OCI-LY3 (cell line): ENCODE measurements around the gene ARPIN.

Experiments
- EZH2phosphoT487 ChIP-seq: fragments of 200-600 bp; shearing (Covaris generic); IDR thresholded peaks from 2 replicates; pipeline ENCODE4 v1.6.1; 2018; ENCODE audit warnings: antibody characterized with exemption, mixed run types, low read depth
- TF ChIP-seq, protein P1 (sequence below): fragments of 200-600, 300-600 bp; sonication (generic); IDR thresholded peaks from 2 replicates; pipeline ENCODE4 v1.5.1; 2014; ENCODE audit warnings: antibody characterized with exemption, low read length, low read depth

DNA sequence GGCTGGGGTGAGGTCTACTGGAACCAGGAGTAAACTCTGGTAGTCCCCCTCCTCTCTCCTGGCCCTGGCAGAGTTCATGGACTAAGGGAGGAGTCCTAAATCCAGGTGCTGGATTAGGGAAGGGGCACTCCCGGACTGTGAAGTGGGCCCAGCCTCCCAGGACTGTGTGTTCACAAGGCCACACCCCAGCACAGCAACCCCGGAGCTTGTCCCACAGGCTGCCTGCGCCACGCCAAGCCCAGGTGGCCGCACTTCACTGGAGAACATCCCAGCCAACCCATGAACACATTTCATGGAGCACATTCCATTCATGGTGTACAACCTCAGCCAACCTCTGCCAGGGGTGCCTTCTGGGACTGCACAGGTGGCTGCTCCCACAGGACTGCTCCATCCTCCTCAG, 8.2 kb downstream of the ARPIN start:
- TF ChIP-seq, protein P1, sequence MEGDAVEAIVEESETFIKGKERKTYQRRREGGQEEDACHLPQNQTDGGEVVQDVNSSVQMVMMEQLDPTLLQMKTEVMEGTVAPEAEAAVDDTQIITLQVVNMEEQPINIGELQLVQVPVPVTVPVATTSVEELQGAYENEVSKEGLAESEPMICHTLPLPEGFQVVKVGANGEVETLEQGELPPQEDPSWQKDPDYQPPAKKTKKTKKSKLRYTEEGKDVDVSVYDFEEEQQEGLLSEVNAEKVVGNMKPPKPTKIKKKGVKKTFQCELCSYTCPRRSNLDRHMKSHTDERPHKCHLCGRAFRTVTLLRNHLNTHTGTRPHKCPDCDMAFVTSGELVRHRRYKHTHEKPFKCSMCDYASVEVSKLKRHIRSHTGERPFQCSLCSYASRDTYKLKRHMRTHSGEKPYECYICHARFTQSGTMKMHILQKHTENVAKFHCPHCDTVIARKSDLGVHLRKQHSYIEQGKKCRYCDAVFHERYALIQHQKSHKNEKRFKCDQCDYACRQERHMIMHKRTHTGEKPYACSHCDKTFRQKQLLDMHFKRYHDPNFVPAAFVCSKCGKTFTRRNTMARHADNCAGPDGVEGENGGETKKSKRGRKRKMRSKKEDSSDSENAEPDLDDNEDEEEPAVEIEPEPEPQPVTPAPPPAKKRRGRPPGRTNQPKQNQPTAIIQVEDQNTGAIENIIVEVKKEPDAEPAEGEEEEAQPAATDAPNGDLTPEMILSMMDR: no peak
- no peak for TF ChIP-seq EZH2phosphoT487
